Activated CD8-positive, alpha-beta T cell treated with anti-CD3 and anti-CD28 coated beads for 36 hours (primary cell): ENCODE measurements around the gene APOA5. TPM values are rescaled to one million over a fixed set of nuclear protein-coding genes. Genes with fewer than 3 reads are reported as not detected.

Experiments
- ATAC-seq: fragments of 200-7000 bp; cut with Tn5 transposase; one replicate; pipeline ENCODE4 v1.10.0; 2021; ENCODE audit warnings: mild to moderate bottlenecking, moderate library complexity
- CTCF ChIA-PET: fragments of 350-600 bp; sonication (Branson Sonifier 250); formaldehyde crosslinking; loops from one replicate; lab custom pipeline; 2021; ENCODE audit warnings: antibody characterized with exemption; lab: Charles Lee
- POLR2A ChIA-PET: fragments of 350-600 bp; sonication (Branson Sonifier 250); formaldehyde crosslinking; loops from one replicate; lab custom pipeline; 2021; ENCODE audit warnings: antibody characterized with exemption; lab: Charles Lee
- DNase-seq: peaks from one replicate; pipeline ENCODE4 v3.0.0-alpha.2; 2020
- H3K27ac Mint-ChIP-seq: one replicate; pipeline ENCODE4 v1.8.0; 2021; ENCODE audit warnings: mild to moderate bottlenecking, mixed read lengths
- H3K27me3 Mint-ChIP-seq: one replicate; pipeline ENCODE4 v1.8.0; 2021; ENCODE audit warnings: mixed read lengths
- H3K36me3 Mint-ChIP-seq: one replicate; pipeline ENCODE4 v1.8.0; 2021; ENCODE audit warnings: low read depth, mixed read lengths
- H3K4me1 Mint-ChIP-seq: one replicate; pipeline ENCODE4 v1.8.0; 2021; ENCODE audit warnings: low read depth, mixed read lengths
- H3K4me3 Mint-ChIP-seq: one replicate; pipeline ENCODE4 v1.8.0; 2021; ENCODE audit warnings: mild to moderate bottlenecking, moderate library complexity, mixed read lengths
- H3K9me3 Mint-ChIP-seq: one replicate; pipeline ENCODE4 v1.8.0; 2021; ENCODE audit warnings: mixed read lengths
- CTCF ChIP-seq: fragments of 200-600 bp; IDR thresholded peaks from one replicate; pipeline ENCODE4 v1.8.0; 2022; ENCODE audit warnings: antibody characterized with exemption, mild to moderate bottlenecking
- intact Hi-C: fragments of 100-400 bp; cut with micrococcal nuclease; formaldehyde crosslinking; loops from one replicate; pipeline ENCODE4 v1.10.0; 2022
- total RNA-seq, 2 experiments: library from RNA; stranded (reverse); gene quantifications; one replicate each; pipeline ENCODE4 v1.2.3, GENCODE V29; 2021

The APOA5 gene
- total RNA-seq, 2 experiments from 2014 or later = not detected

- intact Hi-C loops = no loop called here
- ChIA-PET POLR2A (interaction anchor here (1.3 to 4.5 kb wide), 6 partner anchors 10 to 357 kb away, joined by 3 to 44 read pairs (median 6); partner anchors contain the start of genes BUD13 and PAFAH1B2), CTCF (interaction anchor here (1.0 to 10.0 kb wide), 11 partner anchors 10 to 440 kb away, joined by 3 to 167 read pairs (median 8); partner anchors contain the start of gene APOA1)
- no peak for DNase-seq
- no peak for ATAC-seq
- Mint-ChIP-seq H3K4me1 (peaks cover 53% of the 10 kb centered on the region), H3K36me3 (peaks cover 51% of the 10 kb centered on the region), H3K9me3 (no peaks in the 10 kb centered on the region), H3K27me3 (no peaks in the 10 kb centered on the region), H3K4me3 (peak overlapping the region; percentile 83), H3K27ac (peak overlapping the region; percentile 64)
- no peak for TF ChIP-seq CTCF
These were observed 4.7 kb downstream of the APOA5 start for GRCh38 chr11:116786966-116787365.

GRCh38 chr11:116786326-116786725 is 5.4 kb downstream of the APOA5 start:
- peak overlapping the region; percentile 83 for H3K4me3 Mint-ChIP-seq
- no peak overlapping the region for H3K27ac Mint-ChIP-seq
- H3K36me3 Mint-ChIP-seq = peaks cover 53% of the 10 kb centered on the region
- POLR2A ChIA-PET = interaction anchor here (1.3 to 4.5 kb wide), 5 partner anchors 9 to 68 kb away, joined by 3 to 44 read pairs (median 7); partner anchors contain the start of gene BUD13
- ATAC-seq (no peak), DNase-seq (no peak)
- TF ChIP-seq CTCF = no peak
- intact Hi-C loops = no loop called here
- no peaks in the 10 kb centered on the region for H3K9me3 Mint-ChIP-seq
- CTCF ChIA-PET = interaction anchor here (1.2 to 10.0 kb wide), 8 partner anchors 9 to 441 kb away, joined by 3 to 167 read pairs (median 7); partner anchors contain the start of gene APOA1
- peaks cover 55% of the 10 kb centered on the region for H3K4me1 Mint-ChIP-seq
- no peaks in the 10 kb centered on the region for H3K27me3 Mint-ChIP-seq

DNA sequence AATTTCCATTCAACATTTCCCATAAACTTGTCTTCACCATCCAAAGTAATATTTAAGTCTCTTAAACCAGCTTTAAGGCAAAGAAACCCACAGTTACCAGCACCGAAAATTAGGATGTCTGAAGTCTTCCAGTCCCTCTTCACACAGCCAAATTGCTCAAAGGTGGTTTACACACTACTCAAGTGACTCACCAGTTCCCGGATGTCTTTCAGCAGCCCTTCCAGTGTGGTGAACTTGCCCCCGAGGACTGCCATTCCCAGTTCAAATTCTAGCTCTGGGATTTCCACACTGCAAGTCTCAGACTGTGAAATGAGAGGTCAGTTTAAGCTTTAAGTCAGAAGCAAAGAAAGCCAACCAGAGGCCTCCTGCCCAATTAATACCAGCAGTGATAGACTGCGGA is 9.0 kb downstream of the APOA5 start:
- Mint-ChIP-seq H3K27me3 (no peaks in the 10 kb centered on the region), H3K9me3 (no peaks in the 10 kb centered on the region), H3K27ac (peak overlapping the region; percentile 84), H3K4me3 (no peak overlapping the region), H3K4me1 (peaks cover 77% of the 10 kb centered on the region), H3K36me3 (peaks cover 85% of the 10 kb centered on the region)
- peak; percentile 24 for ATAC-seq
- ChIA-PET POLR2A (interaction anchor here (2.0 kb wide), 1 partner anchor 9 kb away, joined by 10 read pairs; no protein-coding TSS in a partner anchor), CTCF (interaction anchor here (1.4 kb wide), 1 partner anchor 8 kb away, joined by 5 read pairs; the partner anchor contains the start of gene APOA5)
- intact Hi-C loops = no loop called here
- TF ChIP-seq CTCF = no peak
- no peak for DNase-seq

- Mint-ChIP-seq H3K27ac (peak overlapping the region; percentile 56), H3K27me3 (no peaks in the 10 kb centered on the region), H3K4me1 (peaks cover 71% of the 10 kb centered on the region), H3K4me3 (no peak overlapping the region), H3K9me3 (no peaks in the 10 kb centered on the region), H3K36me3 (peaks cover 73% of the 10 kb centered on the region)
- ATAC-seq (no peak), DNase-seq (no peak)
- POLR2A ChIA-PET = interaction anchor here (1.1 to 3.6 kb wide), 3 partner anchors 8 to 58 kb away, joined by 3 to 28 read pairs (median 10); partner anchors contain the start of genes APOA1 and ZPR1
- CTCF ChIA-PET = interaction anchor here (0.7 to 3.6 kb wide), 3 partner anchors 12 to 328 kb away, joined by 3 to 17 read pairs (median 12); partner anchors contain the start of gene APOA5
- intact Hi-C loops = loop anchor here (5.0 kb wide), 1 partner anchor 74 kb away; no protein-coding TSS in a partner anchor
- no peak for TF ChIP-seq CTCF
These were observed 13.1 kb downstream of the APOA5 start for GRCh38 chr11:116778556-116778955.

DNA sequence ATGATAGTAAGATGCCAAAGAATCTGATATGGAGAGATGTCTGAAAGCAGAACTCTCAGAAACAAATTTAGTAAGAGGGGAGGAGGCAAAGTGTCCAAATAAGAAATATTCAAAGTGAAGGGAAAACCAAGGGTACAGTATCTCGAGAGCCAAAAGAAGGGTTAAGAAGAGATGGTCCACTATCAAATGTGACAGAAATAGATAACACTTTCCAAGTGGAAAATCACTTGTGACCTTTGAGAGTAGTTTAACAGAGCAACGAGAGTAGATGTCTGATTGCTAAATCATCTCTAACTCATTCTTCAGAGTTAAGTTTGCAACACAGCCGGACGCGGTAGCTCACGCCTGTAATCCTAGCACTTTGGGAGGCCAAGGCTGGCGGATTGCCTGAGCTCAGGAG is 14.6 kb downstream of the APOA5 start:
- POLR2A ChIA-PET = interaction anchor here (0.6 to 3.6 kb wide), 3 partner anchors 10 to 59 kb away, joined by 3 to 28 read pairs (median 10); partner anchors contain the start of gene ZPR1
- H3K4me3 Mint-ChIP-seq = no peak overlapping the region
- peak overlapping the region; percentile 65 for H3K27ac Mint-ChIP-seq

More for the DNA sequence above, 14.6 kb downstream of the APOA5 start:
- Mint-ChIP-seq H3K9me3 (no peaks in the 10 kb centered on the region), H3K27me3 (no peaks in the 10 kb centered on the region), H3K4me1 (peaks cover 58% of the 10 kb centered on the region), H3K36me3 (peaks cover 59% of the 10 kb centered on the region)
- TF ChIP-seq CTCF = no peak
- CTCF ChIA-PET = interaction anchor here (2.3 to 3.6 kb wide), 3 partner anchors 10 to 59 kb away, joined by 9 to 17 read pairs (median 12); partner anchors contain the start of genes APOA5 and ZPR1
- ATAC-seq = no peak
- intact Hi-C loops = loop anchor here (5.0 kb wide), 1 partner anchor 75 kb away; no protein-coding TSS in a partner anchor
- DNase-seq = no peak
